Natural killer cell (primary cell): ENCODE data around the gene OSBP2. TPM values are rescaled to one million over a fixed set of nuclear protein-coding genes. Genes with fewer than 3 reads are reported as not detected.

Experiments
- ATAC-seq, 3 donors: fragments of 150-1000 bp in 2 of 3; fragments of 200-7000 bp in 1 of 3; cut with Tn5 transposase; 1 replicate in 1 of 3; 2 replicates in 2 of 3; pipeline ENCODE4 v1.10.0; 2021; ENCODE audit warnings: mild to moderate bottlenecking in 2 of 3, moderate library complexity in 2 of 3
- DNase-seq, 2 donors: peaks; one replicate each; pipeline versions ENCODE4 v3.0.0 to v3.0.0-alpha.2; 2013 to 2021; ENCODE audit warnings: mixed read lengths in 1 of 2
- H3K27ac ChIP-seq: one replicate; pipeline ENCODE4 v1.5.1; 2013; ENCODE audit warnings: mild to moderate bottlenecking, low read length
- H3K27me3 ChIP-seq: one replicate; pipeline ENCODE4 v1.6.1; 2013; ENCODE audit warnings: low read length; ENCODE audit not compliant: control insufficient read depth, insufficient read depth
- H3K36me3 ChIP-seq: one replicate; pipeline ENCODE4 v1.6.1; 2013; ENCODE audit warnings: low read length; ENCODE audit not compliant: control insufficient read depth, insufficient read depth
- H3K4me1 ChIP-seq: one replicate; pipeline ENCODE4 v1.6.1; 2013; ENCODE audit warnings: low read length; ENCODE audit not compliant: control insufficient read depth, insufficient read depth
- H3K4me3 ChIP-seq: one replicate; pipeline ENCODE4 v1.5.1; 2013; ENCODE audit warnings: low read length
- H3K9me3 ChIP-seq: one replicate; pipeline ENCODE4 v1.6.1; 2013; ENCODE audit warnings: low read length; ENCODE audit not compliant: control insufficient read depth, insufficient read depth
- H3K27ac Mint-ChIP-seq, 2 donors: one replicate each; pipeline ENCODE4 v1.8.0; 2022; ENCODE audit warnings: mild to moderate bottlenecking in 2 of 2, mixed read lengths in 2 of 2, moderate library complexity in 1 of 2
- H3K27me3 Mint-ChIP-seq, 2 donors: one replicate each; pipeline ENCODE4 v1.8.0; 2022; ENCODE audit warnings: low read depth in 2 of 2, mixed read lengths in 2 of 2
- H3K36me3 Mint-ChIP-seq: one replicate; pipeline ENCODE4 v1.8.0; 2022; ENCODE audit warnings: mixed read lengths
- H3K4me1 Mint-ChIP-seq, 2 donors: one replicate each; pipeline ENCODE4 v1.8.0; 2022; ENCODE audit warnings: mixed read lengths in 2 of 2
- H3K4me3 Mint-ChIP-seq: one replicate; pipeline ENCODE4 v1.8.0; 2022; ENCODE audit warnings: mild to moderate bottlenecking, moderate library complexity, mixed read lengths
- H3K9me3 Mint-ChIP-seq, 2 donors: one replicate each; pipeline ENCODE4 v1.8.0; 2022; ENCODE audit warnings: mixed read lengths in 2 of 2
- CTCF ChIP-seq: fragments of 200-600 bp; IDR thresholded peaks from one replicate; pipeline ENCODE4 v1.8.0; 2022; ENCODE audit warnings: antibody characterized with exemption
- WGBS: methylation state at CpG from one replicate; pipeline ENCODE4 v1.1.7; 2013; ENCODE audit warnings: missing lambda C conversion rate; ENCODE audit not compliant: insufficient coverage; 5-methylcytosine and 5-hydroxymethylcytosine counted together
- intact Hi-C: fragments of 100-400 bp; cut with micrococcal nuclease; formaldehyde crosslinking; loops from one replicate; pipeline ENCODE4 v1.14.2; 2022
- total RNA-seq, 4 donors: library from RNA; stranded (reverse); fragments of 120-200 nt in 1 of 4; gene quantifications; one replicate each; pipeline versions ENCODE4 v1.2.3 to v1.2.4, GENCODE V29; 2013 to 2022

The OSBP2 gene
- total RNA-seq, 3 donors from 2014 or later (not counting 1 experiment from before 2014, with no cell fraction given), result 0.65 to 1.2 (median 0.79) TPM

DNA sequence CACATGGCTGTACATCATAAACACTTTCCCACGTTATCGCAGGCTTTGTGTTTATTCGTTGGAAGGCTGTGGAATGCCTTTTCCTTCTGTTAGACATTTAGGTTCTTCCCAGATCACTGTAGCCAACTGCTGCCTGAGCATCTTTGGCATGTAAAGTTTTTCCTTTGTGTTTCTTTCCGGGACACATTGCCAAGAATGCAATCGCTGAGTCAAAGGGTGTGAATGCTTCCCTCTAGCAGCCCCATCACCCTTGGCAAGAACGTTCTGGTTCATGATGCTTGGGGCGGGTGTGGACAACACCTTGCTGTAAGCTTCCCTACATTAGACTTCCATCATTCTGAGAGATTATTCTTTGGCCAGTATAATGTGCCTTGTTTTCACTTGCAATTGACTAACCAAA, 136.2 kb downstream of the OSBP2 start:
- Histone ChIP-seq H3K36me3 (no peaks in the 10 kb centered on the region), H3K9me3 (no peaks in the 10 kb centered on the region), H3K27me3 (no peaks in the 10 kb centered on the region), H3K4me1 (no peaks in the 10 kb centered on the region), H3K27ac (no peak overlapping the region), H3K4me3 (no peak overlapping the region)
- Mint-ChIP-seq H3K4me3 (no peak overlapping the region), H3K27ac (no peak overlapping the region), H3K27me3 (peaks cover 10 to 18% of the 10 kb centered on the region in 2 donors), H3K9me3 (no peaks in the 10 kb centered on the region), H3K4me1 (no peaks in the 10 kb centered on the region), H3K36me3 (no peaks in the 10 kb centered on the region)
- ATAC-seq (no peak), DNase-seq (no peak)
- TF ChIP-seq CTCF, result no peak
- 92% methylated on average over 7 of the region's 7 CpGs for WGBS
- intact Hi-C loops, result no loop called here

DNA sequence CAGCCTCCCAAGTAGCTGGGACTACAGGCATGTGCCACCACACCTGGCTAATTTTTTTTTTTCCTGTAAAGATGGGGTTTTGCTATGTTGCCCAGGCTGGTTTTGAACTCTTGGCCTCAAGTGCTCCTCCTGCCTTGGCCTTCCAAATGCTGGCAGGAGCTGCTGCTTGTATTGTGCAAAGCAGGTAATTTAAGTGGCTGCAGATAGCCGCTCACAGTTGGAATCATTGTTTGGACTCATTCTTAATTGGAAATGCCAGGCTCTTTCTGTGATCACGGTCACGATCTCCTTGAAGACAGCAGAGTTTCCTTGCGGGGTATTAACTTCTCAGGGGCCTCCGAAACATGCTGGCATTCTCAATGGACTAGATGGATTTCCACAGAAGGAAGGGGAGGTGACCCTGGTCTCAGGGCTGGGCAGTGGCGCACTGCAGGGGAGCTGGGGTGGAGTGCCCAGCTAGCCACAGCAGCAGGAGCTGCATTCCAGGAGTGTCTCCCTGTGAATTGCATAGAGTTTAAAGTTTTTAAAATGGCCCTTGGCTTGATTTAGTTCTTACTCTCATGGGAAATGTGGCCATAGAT, 137.8 kb downstream of the OSBP2 start:
- TF ChIP-seq CTCF, result no peak
- Mint-ChIP-seq H3K27ac (no peak overlapping the region), H3K27me3 (peaks cover 14 to 16% of the 10 kb centered on the region in 2 donors), H3K4me3 (no peak overlapping the region), H3K9me3 (no peaks in the 10 kb centered on the region), H3K4me1 (no peaks in the 10 kb centered on the region), H3K36me3 (no peaks in the 10 kb centered on the region)
- Histone ChIP-seq H3K9me3 (no peaks in the 10 kb centered on the region), H3K4me3 (no peak overlapping the region), H3K27me3 (no peaks in the 10 kb centered on the region), H3K36me3 (no peaks in the 10 kb centered on the region), H3K27ac (no peak overlapping the region), H3K4me1 (no peaks in the 10 kb centered on the region)
- intact Hi-C loops, result no loop called here
- no peak for ATAC-seq
- WGBS, result 96% methylated on average over 6 of the region's 6 CpGs
- DNase-seq, result no peak

DNA sequence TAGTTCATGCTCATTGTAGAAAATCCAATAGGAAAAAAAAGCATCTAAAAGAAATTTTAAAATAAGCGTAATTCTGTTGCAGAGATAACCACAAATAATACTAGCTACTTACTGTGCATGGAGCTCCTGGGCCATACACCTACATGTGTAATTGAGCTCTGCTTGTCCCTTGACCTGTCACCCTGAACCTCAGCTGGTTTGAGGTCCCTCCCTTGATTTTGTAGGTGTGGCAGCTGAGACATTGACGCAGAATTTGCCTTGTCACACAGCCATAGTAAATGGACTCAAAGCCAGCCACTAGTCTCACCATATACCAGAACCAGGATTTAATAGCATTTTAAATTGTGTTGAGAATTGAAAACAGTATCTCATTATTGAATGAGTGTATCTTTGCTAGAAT, 138.6 kb downstream of the OSBP2 start:
- 100% methylated on average over 2 of the region's 2 CpGs for WGBS
- intact Hi-C loops, result no loop called here
- DNase-seq, result no peak
- TF ChIP-seq CTCF, result no peak
- H3K4me3 Mint-ChIP-seq, result no peak overlapping the region
- Histone ChIP-seq H3K27me3 (no peaks in the 10 kb centered on the region), H3K9me3 (peaks cover 2% of the 10 kb centered on the region), H3K4me3 (no peak overlapping the region), H3K27ac (no peak overlapping the region), H3K36me3 (no peaks in the 10 kb centered on the region), H3K4me1 (no peaks in the 10 kb centered on the region)
- no peaks in the 10 kb centered on the region for H3K9me3 Mint-ChIP-seq
- ATAC-seq, result no peak
- peaks cover 12 to 19% of the 10 kb centered on the region in 2 donors for H3K27me3 Mint-ChIP-seq
- no peak overlapping the region for H3K27ac Mint-ChIP-seq
- no peaks in the 10 kb centered on the region for H3K36me3 Mint-ChIP-seq
- no peaks in the 10 kb centered on the region for H3K4me1 Mint-ChIP-seq

GRCh38 chr22:30837531-30837930, 142.9 kb downstream of the OSBP2 start:
- Mint-ChIP-seq H3K4me3 (no peak overlapping the region), H3K27me3 (peaks cover 9 to 23% of the 10 kb centered on the region in 2 donors), H3K4me1 (no peaks in the 10 kb centered on the region), H3K27ac (no peak overlapping the region), H3K36me3 (no peaks in the 10 kb centered on the region), H3K9me3 (no peaks in the 10 kb centered on the region)
- Histone ChIP-seq H3K9me3 (peaks cover 2% of the 10 kb centered on the region), H3K4me3 (no peak overlapping the region), H3K36me3 (no peaks in the 10 kb centered on the region), H3K4me1 (no peaks in the 10 kb centered on the region), H3K27ac (no peak overlapping the region), H3K27me3 (no peaks in the 10 kb centered on the region)
- no peak for DNase-seq
- WGBS, result 68% methylated on average over 6 of the region's 6 CpGs
- intact Hi-C loops, result no loop called here
- no peak for TF ChIP-seq CTCF
- no peak for ATAC-seq
